ENCODE results near the gene CINP. TPM values are rescaled to one million over a fixed set of nuclear protein-coding genes. Genes with fewer than 3 reads are reported as not detected.

The CINP gene
- total and polyA plus RNA-seq, 2 of the 13 experiments (the other 11 are each of a cell fraction or from before 2014, with no cell fraction given): 32.8 to 42.8 TPM

DNA sequence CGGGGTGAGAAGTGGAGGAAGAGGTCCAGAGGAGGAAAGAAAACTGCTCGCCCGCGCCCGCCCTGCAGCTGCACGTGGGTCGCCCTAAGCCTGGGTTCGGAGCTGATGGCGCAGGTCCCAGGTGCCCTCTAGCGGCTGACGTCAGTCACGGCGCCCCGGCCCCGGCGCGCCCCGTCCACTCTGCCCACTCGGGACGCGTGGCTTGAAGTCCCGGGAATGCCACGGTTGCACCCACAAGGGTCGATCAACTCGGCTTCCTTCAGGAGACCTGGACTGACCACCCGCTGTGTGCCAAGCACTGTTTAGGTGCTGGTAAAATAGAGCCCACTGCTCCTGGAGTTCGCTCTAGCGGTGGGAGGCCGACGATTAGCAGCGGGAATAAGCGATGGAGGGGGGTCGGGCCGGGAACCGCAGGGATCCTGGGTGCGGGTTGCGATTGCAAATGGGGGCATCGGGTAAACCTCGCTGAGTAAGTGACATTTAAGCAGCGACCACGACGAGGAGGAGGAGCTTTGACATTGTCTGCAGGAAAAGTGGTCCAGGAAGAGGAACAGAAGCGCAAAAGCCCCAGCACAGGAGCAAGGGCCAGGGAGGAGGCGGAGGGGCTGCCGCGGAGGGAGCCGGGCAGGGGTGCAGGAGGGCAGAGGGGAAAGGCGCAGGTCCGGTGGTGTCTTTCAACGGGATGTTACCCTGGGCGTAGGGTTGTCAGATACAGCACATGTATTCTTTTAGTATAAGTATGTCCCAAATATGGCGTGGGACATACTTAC, 48.3 kb downstream of the CINP start (continued):
- TF ChIP-seq ZNF556 (CRISPR knock-in tag; IDR thresholded peaks at IDR 0.05; ENCODE audit: borderline replicate concordance) (peak; percentile 63; the same call in 1 of the 2 replicates), PCBP1 (IDR thresholded peaks at IDR 0.05; ENCODE audit: borderline replicate concordance, low read depth, low read length) (no peak), ZNF557 (CRISPR knock-in tag; IDR thresholded peaks at IDR 0.05) (no peak), GPBP1L1 (CRISPR knock-in tag; IDR thresholded peaks at IDR 0.05) (no peak), MEIS1 (CRISPR knock-in tag; IDR thresholded peaks at IDR 0.05; ENCODE audit: borderline replicate concordance) (no peak; the same call in 1 of the 2 replicates), RFX5 (IDR thresholded peaks at IDR 0.05; ENCODE audit: low read depth, low read length) (no peak), ZNF383 (CRISPR knock-in tag; IDR thresholded peaks at IDR 0.05; ENCODE audit: borderline replicate concordance) (no peak), ZNF207 (IDR thresholded peaks at IDR 0.05; ENCODE audit: borderline replicate concordance) (no peak), PITX1 (CRISPR knock-in tag; IDR thresholded peaks at IDR 0.05) (no peak; the same call in 1 of the 2 replicates), TRIM24 (CRISPR knock-in tag; IDR thresholded peaks at IDR 0.05) (no peak), ZNF878 (CRISPR knock-in tag; IDR thresholded peaks at IDR 0.05) (0 out of 2 replicates have a peak, but pooled peaks have one; percentile 34), GTF2F1 (IDR thresholded peaks at IDR 0.05; ENCODE audit: low read length) (no peak), ATF1 (CRISPR knock-in tag; IDR thresholded peaks at IDR 0.05) (no peak), ZNF563 (CRISPR knock-in tag; IDR thresholded peaks at IDR 0.05) (no peak), MYC (CRISPR knock-in tag; IDR thresholded peaks at IDR 0.05; ENCODE audit: borderline replicate concordance) (peak; percentile 99), SMAD1 (CRISPR knock-in tag; IDR thresholded peaks at IDR 0.05; ENCODE audit: borderline replicate concordance, low read depth) (no peak), ZFYVE20 (CRISPR knock-in tag; IDR thresholded peaks at IDR 0.05; ENCODE audit: borderline replicate concordance, low read depth) (no peak), ADNP (CRISPR knock-in tag; IDR thresholded peaks at IDR 0.05) (no peak)
- TF ChIP-seq, protein P1, sequence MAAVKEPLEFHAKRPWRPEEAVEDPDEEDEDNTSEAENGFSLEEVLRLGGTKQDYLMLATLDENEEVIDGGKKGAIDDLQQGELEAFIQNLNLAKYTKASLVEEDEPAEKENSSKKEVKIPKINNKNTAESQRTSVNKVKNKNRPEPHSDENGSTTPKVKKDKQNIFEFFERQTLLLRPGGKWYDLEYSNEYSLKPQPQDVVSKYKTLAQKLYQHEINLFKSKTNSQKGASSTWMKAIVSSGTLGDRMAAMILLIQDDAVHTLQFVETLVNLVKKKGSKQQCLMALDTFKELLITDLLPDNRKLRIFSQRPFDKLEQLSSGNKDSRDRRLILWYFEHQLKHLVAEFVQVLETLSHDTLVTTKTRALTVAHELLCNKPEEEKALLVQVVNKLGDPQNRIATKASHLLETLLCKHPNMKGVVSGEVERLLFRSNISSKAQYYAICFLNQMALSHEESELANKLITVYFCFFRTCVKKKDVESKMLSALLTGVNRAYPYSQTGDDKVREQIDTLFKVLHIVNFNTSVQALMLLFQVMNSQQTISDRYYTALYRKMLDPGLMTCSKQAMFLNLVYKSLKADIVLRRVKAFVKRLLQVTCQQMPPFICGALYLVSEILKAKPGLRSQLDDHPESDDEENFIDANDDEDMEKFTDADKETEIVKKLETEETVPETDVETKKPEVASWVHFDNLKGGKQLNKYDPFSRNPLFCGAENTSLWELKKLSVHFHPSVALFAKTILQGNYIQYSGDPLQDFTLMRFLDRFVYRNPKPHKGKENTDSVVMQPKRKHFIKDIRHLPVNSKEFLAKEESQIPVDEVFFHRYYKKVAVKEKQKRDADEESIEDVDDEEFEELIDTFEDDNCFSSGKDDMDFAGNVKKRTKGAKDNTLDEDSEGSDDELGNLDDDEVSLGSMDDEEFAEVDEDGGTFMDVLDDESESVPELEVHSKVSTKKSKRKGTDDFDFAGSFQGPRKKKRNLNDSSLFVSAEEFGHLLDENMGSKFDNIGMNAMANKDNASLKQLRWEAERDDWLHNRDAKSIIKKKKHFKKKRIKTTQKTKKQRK (IDR thresholded peaks at IDR 0.05; ENCODE audit: low read length): no peak
- TF ChIP-seq, protein P2, sequence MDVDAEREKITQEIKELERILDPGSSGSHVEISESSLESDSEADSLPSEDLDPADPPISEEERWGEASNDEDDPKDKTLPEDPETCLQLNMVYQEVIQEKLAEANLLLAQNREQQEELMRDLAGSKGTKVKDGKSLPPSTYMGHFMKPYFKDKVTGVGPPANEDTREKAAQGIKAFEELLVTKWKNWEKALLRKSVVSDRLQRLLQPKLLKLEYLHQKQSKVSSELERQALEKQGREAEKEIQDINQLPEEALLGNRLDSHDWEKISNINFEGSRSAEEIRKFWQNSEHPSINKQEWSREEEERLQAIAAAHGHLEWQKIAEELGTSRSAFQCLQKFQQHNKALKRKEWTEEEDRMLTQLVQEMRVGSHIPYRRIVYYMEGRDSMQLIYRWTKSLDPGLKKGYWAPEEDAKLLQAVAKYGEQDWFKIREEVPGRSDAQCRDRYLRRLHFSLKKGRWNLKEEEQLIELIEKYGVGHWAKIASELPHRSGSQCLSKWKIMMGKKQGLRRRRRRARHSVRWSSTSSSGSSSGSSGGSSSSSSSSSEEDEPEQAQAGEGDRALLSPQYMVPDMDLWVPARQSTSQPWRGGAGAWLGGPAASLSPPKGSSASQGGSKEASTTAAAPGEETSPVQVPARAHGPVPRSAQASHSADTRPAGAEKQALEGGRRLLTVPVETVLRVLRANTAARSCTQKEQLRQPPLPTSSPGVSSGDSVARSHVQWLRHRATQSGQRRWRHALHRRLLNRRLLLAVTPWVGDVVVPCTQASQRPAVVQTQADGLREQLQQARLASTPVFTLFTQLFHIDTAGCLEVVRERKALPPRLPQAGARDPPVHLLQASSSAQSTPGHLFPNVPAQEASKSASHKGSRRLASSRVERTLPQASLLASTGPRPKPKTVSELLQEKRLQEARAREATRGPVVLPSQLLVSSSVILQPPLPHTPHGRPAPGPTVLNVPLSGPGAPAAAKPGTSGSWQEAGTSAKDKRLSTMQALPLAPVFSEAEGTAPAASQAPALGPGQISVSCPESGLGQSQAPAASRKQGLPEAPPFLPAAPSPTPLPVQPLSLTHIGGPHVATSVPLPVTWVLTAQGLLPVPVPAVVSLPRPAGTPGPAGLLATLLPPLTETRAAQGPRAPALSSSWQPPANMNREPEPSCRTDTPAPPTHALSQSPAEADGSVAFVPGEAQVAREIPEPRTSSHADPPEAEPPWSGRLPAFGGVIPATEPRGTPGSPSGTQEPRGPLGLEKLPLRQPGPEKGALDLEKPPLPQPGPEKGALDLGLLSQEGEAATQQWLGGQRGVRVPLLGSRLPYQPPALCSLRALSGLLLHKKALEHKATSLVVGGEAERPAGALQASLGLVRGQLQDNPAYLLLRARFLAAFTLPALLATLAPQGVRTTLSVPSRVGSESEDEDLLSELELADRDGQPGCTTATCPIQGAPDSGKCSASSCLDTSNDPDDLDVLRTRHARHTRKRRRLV (CRISPR knock-in tag; IDR thresholded peaks at IDR 0.05): no peak
